ENCODE results near the gene HPSE.
"Not testable (repeated sequence)": the region's sequence is repeated elsewhere in the genome, so short reads cannot be mapped to it uniquely, and the experiment has no call there.

The HPSE gene

GRCh38 chr4:83284193-83285054 is 50.2 kb downstream of the HPSE start, which contains the start of gene COQ2:
TSS of gene COQ2 (minus strand) at chr4:83284798. CDS start at chr4:83284764, 34 bp downstream.
- DNase-seq (ENCODE audit: low read depth, low spot score), result peak; percentile 98

GRCh38 chr4:83283181-83283580 is 51.5 kb downstream of the HPSE start:
- no peak for DNase-seq (ENCODE audit: low read depth, low spot score)

- DNase-seq (ENCODE audit: low read depth, low spot score), result peak; percentile 75
These were observed 52.6 kb downstream of the HPSE start for GRCh38 chr4:83282049-83282535.

- DNase-seq (ENCODE audit: low read depth, low spot score), result no peak
These were observed 53.3 kb downstream of the HPSE start for GRCh38 chr4:83281307-83281706.

- no peak for DNase-seq (ENCODE audit: low read depth, low spot score)
These were observed 58.2 kb downstream of the HPSE start for GRCh38 chr4:83276299-83277040.

- not testable (repeated sequence) for DNase-seq (ENCODE audit: low read depth, low spot score)
These were observed 60.7 kb downstream of the HPSE start for GRCh38 chr4:83273926-83274325.

GRCh38 chr4:83272900-83273299 is 61.7 kb downstream of the HPSE start:
- no peak for DNase-seq (ENCODE audit: low read depth, low spot score)

- peak; percentile 51 for DNase-seq (ENCODE audit: low read depth, low spot score)
These were observed 65.4 kb downstream of the HPSE start for GRCh38 chr4:83269256-83269655.

- DNase-seq (ENCODE audit: low read depth, low spot score), result peak; percentile 38
These were observed 66.2 kb downstream of the HPSE start for GRCh38 chr4:83268491-83268890.

GRCh38 chr4:83267830-83268475 is 66.7 kb downstream of the HPSE start:
- no peak for DNase-seq (ENCODE audit: low read depth, low spot score)

GRCh38 chr4:83267121-83267829 is 67.4 kb downstream of the HPSE start:
- peak; percentile 87 for DNase-seq (ENCODE audit: low read depth, low spot score)

GRCh38 chr4:83266689-83267088 is 68.0 kb downstream of the HPSE start:
- no peak for DNase-seq (ENCODE audit: low read depth, low spot score)

- no peak for DNase-seq (ENCODE audit: low read depth, low spot score)
These were observed 71.5 kb downstream of the HPSE start for GRCh38 chr4:83263106-83263505.

GRCh38 chr4:83262682-83263081 is 72.0 kb downstream of the HPSE start:
- DNase-seq (ENCODE audit: low read depth, low spot score), result no peak

GRCh38 chr4:83261307-83261706 is 73.3 kb downstream of the HPSE start:
- DNase-seq (ENCODE audit: low read depth, low spot score), result no peak

GRCh38 chr4:83259586-83259985 is 75.1 kb downstream of the HPSE start:
- no peak for DNase-seq (ENCODE audit: low read depth, low spot score)

- DNase-seq (ENCODE audit: low read depth, low spot score), result no peak
These were observed 76.2 kb downstream of the HPSE start for GRCh38 chr4:83258461-83258860.

- no peak for DNase-seq (ENCODE audit: low read depth, low spot score)
These were observed 76.8 kb downstream of the HPSE start for GRCh38 chr4:83257811-83258210.

- DNase-seq (ENCODE audit: low read depth, low spot score), result peak; percentile 28
These were observed 79.1 kb downstream of the HPSE start for GRCh38 chr4:83255584-83255983.

GRCh38 chr4:83252782-83253405 is 81.8 kb downstream of the HPSE start:
- DNase-seq (ENCODE audit: low read depth, low spot score), result peak; percentile 66

GRCh38 chr4:83251447-83251830 is 83.2 kb downstream of the HPSE start:
- DNase-seq (ENCODE audit: low read depth, low spot score), result no peak

Measured in astrocyte of the hippocampus (primary cell).